MM.1S (cell line): ENCODE results near the gene NPR3.

ENCODE experiments used
- DNase-seq: peaks from one replicate; pipeline ENCODE4 v3.0.0-alpha.2; 2015
- H2AFZ ChIP-seq: fragments of 300-600 bp; sonication (generic); 2 replicates; pipeline ENCODE4 v1.6.0; 2016; ENCODE audit warnings: antibody characterized with exemption, low read length
- H3F3A ChIP-seq: fragments of 300-600 bp; sonication (generic); 2 replicates; pipeline ENCODE4 v1.6.1; 2016; ENCODE audit warnings: mild to moderate bottlenecking, antibody characterized with exemption, low read length, moderate library complexity, mixed read lengths; ENCODE audit not compliant: insufficient read depth
- H3K27ac ChIP-seq: fragments of 300-600 bp; sonication (generic); 2 replicates; pipeline ENCODE4 v1.5.1; 2016; ENCODE audit warnings: mild to moderate bottlenecking, low read length
- H3K27me3 ChIP-seq: fragments of 300-600 bp; sonication (generic); replicated peaks from 2 replicates; pipeline ENCODE4 v1.6.0; 2016; ENCODE audit warnings: low read length; ENCODE audit not compliant: insufficient read depth
- H3K36me3 ChIP-seq: fragments of 300-600 bp; sonication (generic); replicated peaks from 2 replicates; pipeline ENCODE4 v1.6.1; 2016; ENCODE audit warnings: mild to moderate bottlenecking, low read length, mixed read lengths; ENCODE audit not compliant: insufficient read depth
- H3K4me1 ChIP-seq: fragments of 300-600 bp; sonication (generic); 2 replicates; pipeline ENCODE4 v1.6.1; 2016; ENCODE audit warnings: low read length, mixed read lengths
- H3K4me2 ChIP-seq: fragments of 300-600 bp; sonication (generic); 2 replicates; pipeline ENCODE4 v1.6.0; 2016; ENCODE audit warnings: low read depth, low read length
- H3K4me3 ChIP-seq: fragments of 300-600 bp; sonication (generic); 2 replicates; pipeline ENCODE4 v1.5.1; 2016; ENCODE audit warnings: low read length, mixed read lengths
- H3K79me2 ChIP-seq: fragments of 300-600 bp; sonication (generic); 2 replicates; pipeline ENCODE4 v1.6.1; 2016; ENCODE audit warnings: mixed run types, low read length, mixed read lengths
- H3K9ac ChIP-seq: fragments of 300-600 bp; sonication (generic); 2 replicates; pipeline ENCODE4 v1.6.1; 2016; ENCODE audit warnings: low read length, mixed read lengths
- H3K9me2 ChIP-seq: fragments of 300-600 bp; sonication (generic); replicated peaks from 2 replicates; pipeline ENCODE4 v1.6.1; 2016; ENCODE audit warnings: mild to moderate bottlenecking, low read length, mixed read lengths; ENCODE audit not compliant: insufficient read depth
- H3K9me3 ChIP-seq: fragments of 300-600 bp; sonication (generic); replicated peaks from 2 replicates; pipeline ENCODE4 v1.6.1; 2016; ENCODE audit warnings: mild to moderate bottlenecking, low read length, mixed read lengths; ENCODE audit not compliant: insufficient read depth
- H4K20me1 ChIP-seq: fragments of 300-600 bp; sonication (generic); 2 replicates; pipeline ENCODE4 v1.6.1; 2016; ENCODE audit warnings: mild to moderate bottlenecking, low read length, moderate library complexity, mixed read lengths; ENCODE audit not compliant: insufficient read depth
- EZH2 ChIP-seq: fragments of 300-600 bp; sonication (generic); optimal IDR thresholded peaks from 2 replicates; pipeline ENCODE3; 2017; ENCODE audit warnings: low read depth, mild to moderate bottlenecking, antibody characterized with exemption, low read length, mixed read lengths
- EZH2phosphoT487 ChIP-seq: fragments of 300-600 bp; sonication (generic); IDR thresholded peaks from 2 replicates; pipeline ENCODE4 v1.6.1; 2018; ENCODE audit warnings: antibody characterized with exemption, low read length
- TF ChIP-seq, protein P1 (sequence below): fragments of 300-600 bp; sonication (generic); IDR thresholded peaks from 2 replicates; pipeline ENCODE4 v1.5.1; 2016; ENCODE audit warnings: antibody characterized with exemption, low read length, mixed read lengths

NPR3 gene

DNA sequence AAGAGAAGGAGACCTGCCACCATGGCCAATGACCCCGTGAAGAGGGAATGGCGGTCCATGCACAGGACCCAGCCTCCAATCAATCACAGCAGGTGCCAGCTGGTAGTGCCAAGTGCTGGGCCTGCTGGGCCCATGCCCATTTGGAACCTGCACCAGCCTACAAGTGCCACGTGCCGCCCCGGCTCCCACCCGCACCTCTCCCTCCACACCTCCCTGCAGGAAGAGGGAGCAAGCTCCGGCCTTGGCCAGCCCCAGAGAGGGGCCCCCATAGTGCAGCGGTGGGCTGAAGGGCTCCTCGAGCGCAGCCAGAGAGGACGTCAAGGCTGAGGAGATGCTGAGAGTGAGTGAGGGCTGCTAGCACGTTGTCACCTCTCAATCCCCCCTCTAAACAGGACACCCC, 37.8 kb upstream of the NPR3 start:
- TF ChIP-seq, protein P1, sequence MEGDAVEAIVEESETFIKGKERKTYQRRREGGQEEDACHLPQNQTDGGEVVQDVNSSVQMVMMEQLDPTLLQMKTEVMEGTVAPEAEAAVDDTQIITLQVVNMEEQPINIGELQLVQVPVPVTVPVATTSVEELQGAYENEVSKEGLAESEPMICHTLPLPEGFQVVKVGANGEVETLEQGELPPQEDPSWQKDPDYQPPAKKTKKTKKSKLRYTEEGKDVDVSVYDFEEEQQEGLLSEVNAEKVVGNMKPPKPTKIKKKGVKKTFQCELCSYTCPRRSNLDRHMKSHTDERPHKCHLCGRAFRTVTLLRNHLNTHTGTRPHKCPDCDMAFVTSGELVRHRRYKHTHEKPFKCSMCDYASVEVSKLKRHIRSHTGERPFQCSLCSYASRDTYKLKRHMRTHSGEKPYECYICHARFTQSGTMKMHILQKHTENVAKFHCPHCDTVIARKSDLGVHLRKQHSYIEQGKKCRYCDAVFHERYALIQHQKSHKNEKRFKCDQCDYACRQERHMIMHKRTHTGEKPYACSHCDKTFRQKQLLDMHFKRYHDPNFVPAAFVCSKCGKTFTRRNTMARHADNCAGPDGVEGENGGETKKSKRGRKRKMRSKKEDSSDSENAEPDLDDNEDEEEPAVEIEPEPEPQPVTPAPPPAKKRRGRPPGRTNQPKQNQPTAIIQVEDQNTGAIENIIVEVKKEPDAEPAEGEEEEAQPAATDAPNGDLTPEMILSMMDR = no peak
- TF ChIP-seq EZH2 (no peak), EZH2phosphoT487 (no peak)
- no peak for DNase-seq
- no peak overlapping the region for H3K27ac ChIP-seq
- H3K27me3 ChIP-seq = no peaks in the 10 kb centered on the region
- no peak overlapping the region for H3K4me2 ChIP-seq
- H3K9ac ChIP-seq = no peak overlapping the region
- no peaks in the 10 kb centered on the region for H3K4me1 ChIP-seq
- H3K79me2 ChIP-seq = no peaks in the 10 kb centered on the region
- no peaks in the 10 kb centered on the region for H3K9me2 ChIP-seq
- no peaks in the 10 kb centered on the region for H3F3A ChIP-seq
- H3K9me3 ChIP-seq = no peaks in the 10 kb centered on the region
- H3K4me3 ChIP-seq = no peak overlapping the region
- no peaks in the 10 kb centered on the region for H3K36me3 ChIP-seq
- H4K20me1 ChIP-seq = no peaks in the 10 kb centered on the region
- no peak overlapping the region for H2AFZ ChIP-seq

GRCh38 chr5:32677023-32677422, 34.1 kb upstream of the NPR3 start:
- Histone ChIP-seq H4K20me1 (no peaks in the 10 kb centered on the region), H3K4me3 (no peak overlapping the region), H3K27ac (no peak overlapping the region), H3K4me2 (no peak overlapping the region), H3F3A (no peaks in the 10 kb centered on the region), H3K9ac (no peak overlapping the region), H3K4me1 (no peaks in the 10 kb centered on the region), H2AFZ (no peak overlapping the region), H3K79me2 (no peaks in the 10 kb centered on the region), H3K9me2 (no peaks in the 10 kb centered on the region), H3K9me3 (no peaks in the 10 kb centered on the region), H3K27me3 (no peaks in the 10 kb centered on the region), H3K36me3 (no peaks in the 10 kb centered on the region)
- TF ChIP-seq EZH2 = no peak
- TF ChIP-seq, protein P1 = no peak
- TF ChIP-seq EZH2phosphoT487 = no peak
- DNase-seq = no peak

DNA sequence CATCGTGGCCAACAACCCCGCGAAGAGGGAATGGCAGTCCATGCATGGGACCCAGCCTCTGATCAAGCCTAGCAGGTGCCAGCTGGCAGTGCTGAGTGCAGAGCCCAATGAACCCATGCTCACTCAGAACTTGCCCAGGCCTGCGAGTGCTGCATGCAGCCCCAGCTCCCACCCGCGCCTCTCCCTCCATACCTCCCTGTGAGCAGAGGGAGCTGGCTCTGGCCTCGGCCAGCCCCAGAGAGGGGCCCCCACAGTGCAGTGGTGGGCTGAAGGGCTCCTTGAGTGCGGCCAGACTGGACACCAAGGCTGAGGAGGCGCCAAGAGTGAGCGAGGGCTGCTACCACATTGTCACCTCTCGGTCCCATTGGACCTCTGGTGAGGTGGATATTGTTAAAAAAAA, 32.6 kb upstream of the NPR3 start:
- Histone ChIP-seq H3K4me2 (no peak overlapping the region), H3K9me2 (no peaks in the 10 kb centered on the region), H4K20me1 (no peaks in the 10 kb centered on the region), H3K36me3 (no peaks in the 10 kb centered on the region), H3K27me3 (no peaks in the 10 kb centered on the region), H3K4me1 (no peaks in the 10 kb centered on the region), H2AFZ (no peak overlapping the region), H3K9me3 (no peaks in the 10 kb centered on the region), H3K4me3 (no peak overlapping the region), H3K79me2 (no peaks in the 10 kb centered on the region), H3K9ac (no peak overlapping the region), H3K27ac (no peak overlapping the region), H3F3A (no peaks in the 10 kb centered on the region)
- no peak for DNase-seq
- TF ChIP-seq, protein P1 = no peak
- no peak for TF ChIP-seq EZH2phosphoT487
- no peak for TF ChIP-seq EZH2

- H3K36me3 ChIP-seq = no peaks in the 10 kb centered on the region
- H3K9ac ChIP-seq = no peak overlapping the region
- no peak overlapping the region for H2AFZ ChIP-seq
- DNase-seq = no peak
- H3K4me3 ChIP-seq = no peak overlapping the region
- no peaks in the 10 kb centered on the region for H3K4me1 ChIP-seq
- no peak overlapping the region for H3K27ac ChIP-seq
- H3K4me2 ChIP-seq = no peak overlapping the region
- no peaks in the 10 kb centered on the region for H3K79me2 ChIP-seq
- TF ChIP-seq, protein P1 = no peak
- no peak for TF ChIP-seq EZH2
- no peak for TF ChIP-seq EZH2phosphoT487
- no peaks in the 10 kb centered on the region for H4K20me1 ChIP-seq
- no peaks in the 10 kb centered on the region for H3K9me3 ChIP-seq
- H3F3A ChIP-seq = no peaks in the 10 kb centered on the region
- H3K27me3 ChIP-seq = no peaks in the 10 kb centered on the region
- no peaks in the 10 kb centered on the region for H3K9me2 ChIP-seq
These were observed 31.9 kb upstream of the NPR3 start for GRCh38 chr5:32679218-32679617.
